HG02938 (cell line): ENCODE results near the gene CBX2.

Experiments
- ATAC-seq: cut with Tn5 transposase; IDR thresholded peaks from one replicate; pipeline ENCODE4 v1.9.1; 2021; ENCODE audit warnings: mild to moderate bottlenecking, moderate library complexity; ENCODE audit not compliant: unreplicated experiment

The CBX2 gene

DNA sequence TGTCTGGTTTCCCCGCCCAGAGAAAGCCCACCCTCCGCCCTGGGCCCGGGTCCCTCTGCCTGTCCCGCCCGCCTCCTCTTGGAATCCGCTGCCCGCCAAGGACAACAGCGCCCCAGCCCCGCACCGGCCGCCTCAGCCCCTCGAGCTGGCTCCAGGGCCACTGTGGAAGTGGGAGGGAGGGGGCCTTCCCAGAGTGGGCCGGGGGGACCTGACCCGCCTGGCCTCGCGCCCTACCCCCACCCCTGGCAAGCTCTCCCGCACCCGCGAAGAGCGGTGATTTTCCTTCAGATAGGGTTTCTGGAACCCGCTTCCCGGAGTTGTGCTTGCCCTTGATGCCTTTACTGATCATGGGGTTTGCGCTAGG lies 21.2 kb downstream of the CBX2 start:
- no peak for ATAC-seq

DNA sequence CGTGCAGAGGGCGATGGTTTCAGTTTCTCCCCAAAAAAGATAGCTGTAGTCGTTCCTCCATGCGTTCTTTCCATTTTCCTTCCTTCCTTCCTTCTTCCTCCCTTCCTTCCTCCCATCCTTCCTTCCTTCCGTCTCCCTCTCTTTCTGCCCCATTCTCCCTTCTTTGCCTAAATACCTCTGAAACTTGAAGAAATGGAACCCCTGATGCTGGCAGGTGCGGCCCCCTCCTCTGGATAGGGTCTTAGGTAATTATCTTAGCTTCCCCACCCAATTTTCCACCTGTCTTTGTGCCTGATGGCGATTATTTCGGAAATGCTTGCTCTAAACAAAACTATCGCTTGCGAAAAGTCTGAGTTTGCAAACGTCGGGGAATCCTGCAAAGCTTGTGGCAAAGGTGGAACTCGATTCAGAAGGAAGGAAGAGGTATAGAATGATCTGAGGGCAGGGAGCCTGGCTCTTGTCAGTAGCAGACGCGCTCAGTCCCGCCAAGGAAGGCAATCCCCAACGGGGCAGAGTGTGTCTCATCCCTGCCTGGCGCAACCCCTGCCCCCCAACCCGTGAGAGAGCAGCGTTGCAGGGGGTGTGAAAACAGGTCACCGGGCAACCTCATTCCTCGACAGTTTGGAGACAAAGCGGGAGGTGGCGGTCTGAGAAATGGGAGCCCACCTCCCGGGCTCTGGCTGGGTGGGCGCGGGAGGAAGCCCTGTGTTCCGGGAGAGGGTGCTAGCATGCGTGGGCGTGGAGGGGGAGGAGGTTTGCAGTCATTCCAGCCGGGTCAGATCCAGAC lies 21.8 kb downstream of the CBX2 start:
- no peak for ATAC-seq

- ATAC-seq = no peak
Measured at GRCh38 chr17:79800325-79801155, 22.6 kb downstream of the CBX2 start.

DNA sequence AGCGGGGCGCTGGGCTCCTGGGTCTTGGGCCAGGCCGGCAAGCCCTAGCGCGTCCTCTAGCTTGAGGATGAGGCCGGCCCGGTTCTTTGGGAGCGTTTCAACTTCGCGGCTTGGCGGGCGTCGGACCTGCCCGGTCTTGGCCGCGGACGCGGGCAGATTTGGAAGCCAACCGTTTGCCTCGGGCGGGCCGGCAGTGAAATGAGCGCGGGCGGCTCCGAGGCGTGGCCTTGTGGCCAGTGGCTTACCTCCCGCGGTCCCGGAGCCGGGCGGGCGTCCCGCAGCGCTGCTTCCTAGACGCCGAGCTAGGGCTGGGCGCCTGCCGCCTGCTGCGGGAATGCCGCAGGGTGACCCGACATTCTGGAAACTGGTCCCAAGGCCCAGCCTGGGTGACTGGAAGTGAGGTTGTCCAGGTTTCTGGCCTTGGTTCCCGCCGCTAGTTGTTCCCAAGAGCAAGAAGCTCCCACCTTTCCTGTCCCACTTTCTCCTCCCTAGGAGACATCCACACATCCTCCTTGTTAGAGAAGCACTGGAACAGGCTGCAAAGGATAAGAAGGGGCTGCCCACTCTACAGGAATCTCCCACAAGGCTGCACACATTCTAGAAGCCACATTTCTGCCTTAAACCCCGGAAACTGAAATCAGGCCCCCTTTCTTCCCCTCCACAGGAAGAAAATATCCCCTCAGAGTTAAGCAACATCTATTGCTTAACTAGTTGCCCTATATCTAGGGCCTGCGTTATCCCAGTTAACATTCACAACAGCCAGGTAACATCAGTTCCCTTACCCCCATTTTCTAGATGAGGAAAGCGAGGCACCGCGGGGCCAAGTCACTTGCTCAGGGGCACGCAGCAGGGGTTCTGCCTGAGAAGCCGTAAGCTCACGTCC lies 23.4 kb downstream of the CBX2 start:
- ATAC-seq = no peak

DNA sequence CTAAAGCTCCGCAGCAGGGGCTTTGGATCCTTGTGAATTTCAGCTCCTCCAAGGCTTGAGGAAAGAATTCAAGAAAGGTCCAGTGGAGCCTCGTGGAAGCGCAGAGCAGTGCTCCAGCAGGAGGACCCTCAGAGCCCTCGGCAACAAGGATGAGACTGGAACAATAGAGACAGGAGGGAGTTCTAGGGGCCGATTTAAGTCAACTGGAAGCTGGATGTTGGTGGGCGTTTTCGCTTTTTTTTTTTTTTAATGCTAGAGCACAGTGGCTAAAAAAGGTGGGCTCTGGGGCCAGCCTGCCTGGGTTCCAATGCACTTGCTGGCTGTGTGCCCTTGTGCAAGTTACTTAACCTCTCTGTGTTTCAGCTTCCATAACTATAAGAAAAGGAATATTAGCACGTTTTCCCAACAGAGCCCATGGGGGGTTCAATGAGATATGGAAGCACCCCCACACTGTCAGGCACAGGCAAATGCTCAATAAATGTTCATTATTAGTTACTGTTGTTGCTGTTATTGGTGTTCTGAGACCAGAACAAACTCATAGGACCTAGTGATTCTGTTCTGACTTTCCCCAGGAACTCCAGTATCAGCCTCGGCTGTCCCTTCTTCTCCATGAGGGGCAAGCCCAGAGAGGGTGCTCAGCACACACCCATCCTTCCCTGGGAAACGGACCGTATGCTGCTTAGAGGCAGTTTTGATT lies 24.2 kb downstream of the CBX2 start:
- ATAC-seq = no peak

- no peak for ATAC-seq
Measured at GRCh38 chr17:79802736-79803420, 24.9 kb downstream of the CBX2 start.

- ATAC-seq = no peak
Measured at GRCh38 chr17:79803421-79803996, 25.6 kb downstream of the CBX2 start.

DNA sequence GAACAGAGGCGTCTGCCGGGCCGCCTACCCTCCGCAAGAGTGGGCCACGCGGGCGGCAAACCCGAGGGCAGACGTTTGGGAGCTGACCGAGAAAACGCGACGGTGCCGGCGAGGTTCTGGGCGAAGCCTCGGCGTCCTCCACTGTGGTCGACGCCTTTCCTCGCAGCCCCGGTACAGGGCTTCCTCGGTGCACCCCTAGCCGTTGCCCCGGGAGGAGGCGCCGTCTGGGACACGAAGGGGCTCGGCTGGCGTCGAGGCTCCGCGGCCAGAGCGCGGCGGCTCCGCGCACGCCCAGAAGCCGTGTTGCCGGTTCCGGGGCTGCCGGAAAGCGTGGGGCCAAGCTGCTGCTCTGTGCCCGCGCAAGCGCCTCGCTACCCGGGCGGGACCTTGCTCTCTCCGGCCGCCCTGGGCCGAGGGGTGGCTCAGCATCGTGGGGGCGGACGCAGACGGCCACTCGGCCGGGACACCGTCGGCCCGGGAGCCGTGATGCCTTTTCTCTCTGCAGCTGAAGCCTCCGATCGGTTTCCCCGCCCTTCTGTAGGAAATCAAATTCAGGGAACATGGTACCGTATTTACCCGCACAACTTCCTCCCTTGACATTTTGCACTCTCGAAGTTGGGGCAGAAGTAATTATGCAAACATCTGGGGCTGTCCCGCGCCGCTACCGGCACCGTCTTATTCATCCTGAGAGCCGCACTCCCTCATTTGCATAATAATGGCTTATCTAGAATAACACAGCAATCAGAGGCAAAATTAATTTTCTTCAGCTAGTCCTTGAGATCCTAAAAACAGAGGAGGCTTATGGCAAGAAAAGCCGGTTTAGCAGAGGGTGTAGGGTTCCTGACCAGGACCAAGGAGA lies 26.3 kb downstream of the CBX2 start:
- ATAC-seq = peak; percentile 61

DNA sequence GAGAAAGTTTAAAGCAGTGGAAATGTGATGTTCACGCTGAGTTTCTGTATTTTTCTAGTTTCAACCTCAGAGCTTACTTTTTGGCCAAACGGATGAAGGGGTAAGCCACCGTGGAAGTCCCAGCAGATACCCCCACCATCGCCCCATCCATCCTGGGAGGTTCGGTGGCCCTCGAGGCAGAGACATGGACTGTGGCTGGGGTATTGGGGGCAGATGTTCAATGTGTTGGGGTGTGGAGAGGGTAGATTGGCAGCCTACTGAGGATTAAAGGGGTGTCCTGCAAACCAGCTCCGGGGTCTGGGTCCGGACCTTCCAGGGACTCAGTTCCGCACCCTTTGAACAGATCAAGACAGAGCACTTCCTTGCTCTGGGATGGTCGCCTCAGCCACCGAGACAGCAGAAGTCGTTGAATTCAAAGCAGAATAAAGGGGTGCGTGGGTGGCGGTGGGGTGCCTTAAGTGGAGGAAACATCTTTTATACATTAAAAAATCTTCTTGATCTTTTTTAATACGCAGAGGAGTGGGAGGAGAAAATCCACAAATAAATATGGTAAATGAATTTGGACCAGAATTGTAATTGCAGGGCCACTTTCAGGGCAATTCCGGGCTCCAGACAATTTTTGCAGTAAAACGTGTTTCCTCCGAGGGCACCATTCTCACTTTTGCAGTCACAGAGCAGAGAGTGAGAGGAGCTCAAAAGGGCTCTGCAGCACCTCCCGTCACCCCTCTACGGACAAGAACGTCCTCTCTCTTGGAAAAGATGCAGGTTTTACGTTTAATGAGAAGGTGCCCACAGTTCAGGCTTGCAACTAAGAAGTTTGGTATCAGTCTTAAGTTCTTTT lies 27.1 kb downstream of the CBX2 start:
- peak; percentile 25 for ATAC-seq

DNA sequence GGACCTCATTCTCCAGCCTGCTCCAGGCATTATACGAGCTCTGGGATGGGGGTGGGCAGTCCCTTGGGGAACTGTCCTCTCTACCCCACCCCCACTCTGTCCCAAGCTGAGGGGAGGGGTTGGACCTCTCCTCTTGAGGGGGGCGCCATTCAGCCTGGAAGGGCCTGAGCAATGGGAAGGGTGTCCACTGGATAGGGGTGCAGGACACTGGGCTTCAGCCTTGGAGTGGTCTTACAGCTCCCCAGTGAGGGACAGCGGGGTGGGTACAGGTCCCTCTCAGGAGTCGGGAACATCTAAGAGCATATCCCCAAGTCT lies 28.5 kb downstream of the CBX2 start:
- no peak for ATAC-seq

- no peak for ATAC-seq
Measured at GRCh38 chr17:79806863-79807720, 29.1 kb downstream of the CBX2 start.

DNA sequence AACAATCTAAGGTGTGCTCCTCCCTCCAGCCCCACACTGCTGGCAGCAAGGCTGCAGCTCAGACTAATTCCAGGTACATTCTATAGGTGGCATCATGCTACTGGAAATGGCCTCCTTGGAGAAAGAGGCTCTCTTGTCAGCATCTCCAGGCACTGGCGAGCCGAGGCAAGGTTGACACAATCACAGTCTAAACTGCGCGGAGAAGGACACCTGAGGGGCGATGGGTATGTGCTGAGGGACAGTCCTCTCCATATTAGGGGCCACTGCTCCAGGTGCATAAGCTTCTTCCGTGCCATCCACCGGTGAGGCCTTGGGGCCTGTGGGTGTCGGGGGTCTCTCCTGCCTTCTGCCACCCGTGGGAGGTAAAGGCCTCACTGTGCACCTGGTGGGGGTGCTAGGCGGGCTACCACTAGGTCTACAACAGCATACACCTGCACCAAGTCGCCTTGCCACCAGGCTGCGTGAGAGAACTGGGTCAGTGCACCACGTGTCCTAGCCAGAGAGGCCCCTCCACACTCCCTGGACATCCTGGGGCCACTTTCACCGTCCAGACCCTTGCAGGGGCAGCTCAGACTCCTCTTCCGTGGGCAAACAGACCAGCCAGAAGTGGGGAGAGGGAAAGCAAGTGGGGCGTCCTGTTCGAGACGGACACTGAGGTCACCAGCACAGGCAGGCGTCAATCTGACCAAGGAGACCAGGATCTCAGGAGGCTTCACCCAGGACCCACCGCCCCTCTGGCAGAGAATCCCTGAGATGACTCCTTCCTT lies 31.0 kb downstream of the CBX2 start:
- ATAC-seq = no peak

DNA sequence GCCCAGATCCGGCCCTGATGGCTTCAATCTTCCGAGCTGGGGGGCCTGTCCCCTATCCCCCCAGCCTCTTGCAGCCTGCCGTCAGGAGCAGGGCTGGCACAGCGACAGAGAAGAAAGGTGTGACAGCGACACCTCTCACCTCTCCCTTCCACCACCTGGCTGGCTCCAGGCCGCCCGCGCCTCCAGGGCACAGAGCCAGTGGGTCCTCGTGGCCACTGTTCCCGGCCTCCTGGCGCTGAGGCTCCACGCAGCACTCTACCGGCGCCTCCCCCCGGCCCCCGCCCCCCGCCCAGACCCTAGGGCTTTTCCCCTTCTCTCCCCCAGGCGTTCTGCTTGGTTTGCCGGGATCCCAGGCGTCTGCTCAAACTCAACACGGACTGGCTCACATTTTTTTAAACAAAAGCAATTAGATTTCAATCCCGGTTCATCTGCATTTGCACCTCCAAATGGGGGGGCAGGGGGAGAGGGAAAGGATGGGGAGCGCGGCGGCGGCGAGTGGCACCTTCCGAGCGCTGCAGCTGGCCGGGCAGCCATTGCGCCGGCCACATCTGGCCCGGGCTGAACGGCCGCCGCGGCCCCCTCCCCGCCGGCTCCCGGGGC lies 31.7 kb downstream of the CBX2 start:
- no peak for ATAC-seq

DNA sequence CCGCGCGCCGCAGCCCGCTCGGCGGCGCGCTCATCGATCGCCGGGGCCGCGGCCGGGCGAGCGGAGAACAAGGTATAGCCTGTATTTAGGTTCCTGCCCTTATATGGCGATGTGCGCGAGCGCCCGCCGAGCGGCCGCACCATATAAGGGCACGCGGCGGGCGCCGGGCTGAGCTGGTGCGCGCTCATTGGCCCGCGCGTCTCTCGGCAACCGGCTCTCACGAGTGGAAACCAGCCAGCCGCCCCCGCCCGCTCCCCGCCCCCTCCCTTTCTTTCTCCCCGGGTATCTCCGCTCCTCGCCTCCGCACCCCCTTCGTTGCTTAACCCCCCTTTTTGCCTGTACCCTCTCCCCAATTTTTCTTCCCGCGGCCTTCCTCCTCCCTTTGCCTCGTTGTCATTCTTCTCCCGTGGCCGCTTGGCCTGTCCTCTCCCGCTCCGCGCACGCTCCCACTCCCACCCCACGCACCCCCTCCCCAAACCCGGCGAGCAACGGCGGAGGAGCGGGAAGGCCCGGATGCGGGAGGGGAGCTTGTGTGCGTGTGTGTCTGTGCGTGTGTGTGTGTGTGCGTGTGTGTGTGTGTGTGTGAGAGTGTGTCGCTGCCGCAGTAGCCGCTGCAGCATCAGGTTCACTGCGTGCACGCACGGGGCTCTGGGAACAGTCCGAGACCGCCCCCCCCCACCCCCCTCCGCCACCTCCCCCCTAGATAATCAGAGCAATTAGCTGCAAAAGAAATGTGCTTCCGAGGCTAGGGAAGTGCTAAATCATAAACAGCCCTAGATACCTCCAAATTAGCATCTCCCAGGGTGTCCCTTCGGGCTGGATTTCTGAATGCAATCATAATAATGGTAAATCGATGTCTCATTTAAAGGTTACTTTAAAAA lies 32.4 kb downstream of the CBX2 start:
- peak; percentile 71 for ATAC-seq
